Trophoblast cell (in vitro differentiated cells and primary cell): Measurements from ENCODE around the gene BLTP3B.
A peak's percentile ranks its signal among the peaks of the same experiment; 100 is the strongest.

ENCODE experiments used
- DNase-seq, 2 donors: peaks; one replicate each; pipeline ENCODE4 v3.0.0-alpha.2; 2016
- H2AFZ ChIP-seq: 2 replicates; pipeline ENCODE4 v1.6.1; 2013; ENCODE audit warnings: low read length, moderate library complexity, mild to moderate bottlenecking; ENCODE audit not compliant: insufficient read depth, poor library complexity
- H2AK5ac ChIP-seq: 2 replicates; pipeline ENCODE4 v1.6.1; 2013; ENCODE audit warnings: mild to moderate bottlenecking, low read length
- H2BK120ac ChIP-seq: 2 replicates; pipeline ENCODE4 v1.6.1; 2013; ENCODE audit warnings: low read length, mild to moderate bottlenecking, moderate library complexity; ENCODE audit not compliant: insufficient read depth, poor library complexity
- H2BK12ac ChIP-seq: 2 replicates; pipeline ENCODE4 v1.6.1; 2013; ENCODE audit warnings: mild to moderate bottlenecking, low read length, moderate library complexity
- H2BK5ac ChIP-seq: 2 replicates; pipeline ENCODE4 v1.6.1; 2013; ENCODE audit warnings: low read length, low read depth, moderate library complexity, mild to moderate bottlenecking; ENCODE audit not compliant: poor library complexity
- H3K14ac ChIP-seq: 2 replicates; pipeline ENCODE4 v1.6.1; 2013; ENCODE audit warnings: mild to moderate bottlenecking, low read length
- H3K18ac ChIP-seq: 2 replicates; pipeline ENCODE4 v1.6.1; 2013; ENCODE audit warnings: mild to moderate bottlenecking, low read length
- H3K23ac ChIP-seq: 2 replicates; pipeline ENCODE4 v1.6.1; 2013; ENCODE audit warnings: low read length
- H3K27ac ChIP-seq: 2 replicates; pipeline ENCODE4 v1.5.1; 2013; ENCODE audit warnings: low read depth, mild to moderate bottlenecking, inconsistent platforms, low read length, moderate library complexity
- H3K27me3 ChIP-seq: 2 replicates; pipeline ENCODE4 v1.6.1; 2013; ENCODE audit warnings: inconsistent platforms, mild to moderate bottlenecking, low read length, moderate library complexity; ENCODE audit not compliant: insufficient read depth
- H3K36me3 ChIP-seq, 2 experiments: 1 replicate in 1 of 2; 2 replicates in 1 of 2; pipeline ENCODE4 v1.6.1; 2013; ENCODE audit warnings: low read length in 2 of 2, mild to moderate bottlenecking in 2 of 2, moderate library complexity in 1 of 2; ENCODE audit not compliant: insufficient read depth in 2 of 2, control insufficient read depth in 1 of 2
- H3K4ac ChIP-seq: 2 replicates; pipeline ENCODE4 v1.6.1; 2013; ENCODE audit warnings: low read depth, mild to moderate bottlenecking, low read length, moderate library complexity
- H3K4me1 ChIP-seq, 2 experiments: 1 replicate in 1 of 2; 2 replicates in 1 of 2; pipeline ENCODE4 v1.6.1; 2013; ENCODE audit warnings: low read length in 2 of 2, mild to moderate bottlenecking in 2 of 2, moderate library complexity in 1 of 2; ENCODE audit not compliant: insufficient read depth in 2 of 2, control insufficient read depth in 1 of 2
- H3K4me2 ChIP-seq: 2 replicates; pipeline ENCODE4 v1.6.1; 2013; ENCODE audit warnings: inconsistent platforms, mild to moderate bottlenecking, low read length, moderate library complexity
- H3K4me3 ChIP-seq: 2 replicates; pipeline ENCODE4 v1.5.1; 2013; ENCODE audit warnings: mild to moderate bottlenecking, low read depth, low read length, inconsistent platforms
- H3K79me1 ChIP-seq: one replicate; pipeline ENCODE4 v1.6.1; 2013; ENCODE audit warnings: low read length
- H3K79me2 ChIP-seq: 2 replicates; pipeline ENCODE4 v1.6.1; 2013; ENCODE audit warnings: low read length, mild to moderate bottlenecking; ENCODE audit not compliant: control insufficient read depth, insufficient read depth, poor library complexity
- H3K9ac ChIP-seq: 2 replicates; pipeline ENCODE4 v1.6.1; 2013; ENCODE audit warnings: mild to moderate bottlenecking, low read length
- H3K9me3 ChIP-seq: 2 replicates; pipeline ENCODE4 v1.6.1; 2013; ENCODE audit warnings: low read depth, mild to moderate bottlenecking, control low read depth, inconsistent platforms, low read length; ENCODE audit not compliant: insufficient read depth
- H4K12ac ChIP-seq: 2 replicates; pipeline ENCODE4 v1.6.1; 2013; ENCODE audit warnings: low read depth, mild to moderate bottlenecking, low read length, moderate library complexity
- H4K8ac ChIP-seq: 2 replicates; pipeline ENCODE4 v1.6.1; 2013; ENCODE audit warnings: low read depth, mild to moderate bottlenecking, low read length, moderate library complexity
- H4K91ac ChIP-seq: one replicate; pipeline ENCODE4 v1.6.1; 2013; ENCODE audit warnings: low read depth, mild to moderate bottlenecking, low read length, moderate library complexity
- WGBS: extraction: QIAGEN DNeasy Blood & Tissue Kit; methylation state at CpG from one replicate; pipeline ENCODE4 v1.1.7; 2013; ENCODE audit warnings: missing lambda C conversion rate; ENCODE audit not compliant: insufficient read length, insufficient coverage; ENCODE audit errors: extremely low coverage; 5-methylcytosine and 5-hydroxymethylcytosine counted together

Gene BLTP3B

GRCh38 chr12:100138803-100139098, 3.9 kb downstream of the BLTP3B start:
- H2BK120ac ChIP-seq = no peak overlapping the region
- no peak overlapping the region for H3K4me3 ChIP-seq
- H4K8ac ChIP-seq = no peak overlapping the region

DNA sequence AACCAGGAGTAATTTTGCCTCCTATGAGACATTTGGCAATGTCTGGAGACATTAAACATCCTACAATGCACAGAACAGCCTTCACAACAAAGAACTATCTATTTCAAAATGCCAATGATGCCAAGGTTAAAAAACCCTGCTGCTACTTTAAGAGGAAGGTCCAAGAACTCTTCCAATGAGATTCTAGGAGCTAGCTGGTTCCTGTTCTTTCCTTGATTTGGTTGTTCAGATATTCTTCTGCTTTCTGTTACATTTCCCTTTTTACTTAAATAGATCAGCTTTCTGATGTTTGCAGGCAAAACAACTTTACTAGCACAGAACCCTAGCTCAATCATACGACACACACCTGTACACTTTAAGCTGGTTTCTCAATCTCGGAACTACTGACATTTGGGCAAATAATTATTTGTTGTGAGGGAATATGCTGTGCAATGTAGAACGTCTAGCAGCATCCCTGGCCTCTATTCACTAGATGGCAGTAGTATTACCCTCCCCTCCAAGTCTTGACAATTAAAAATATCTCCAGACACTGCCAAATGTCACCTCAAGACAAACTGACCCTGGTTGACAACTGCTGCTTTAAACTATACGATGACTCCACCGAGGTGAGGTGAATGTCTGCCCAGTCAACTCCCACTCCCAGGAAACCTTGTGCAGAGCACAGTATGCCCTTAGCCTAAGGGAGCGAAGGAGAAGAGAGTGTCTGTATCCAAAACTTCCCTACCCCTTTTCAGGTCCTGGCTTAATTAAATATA, 4.4 kb downstream of the BLTP3B start:
- H3K4me1 ChIP-seq = peaks cover 0 to under 1% of the 10 kb centered on the region in 2 experiments
- no peak overlapping the region for H4K91ac ChIP-seq
- H2AK5ac ChIP-seq = no peak overlapping the region
- H3K4me3 ChIP-seq = no peak overlapping the region
- no peak overlapping the region for H3K4ac ChIP-seq
- no peaks in the 10 kb centered on the region for H3K36me3 ChIP-seq
- H3K27ac ChIP-seq = no peak overlapping the region
- no peaks in the 10 kb centered on the region for H3K9me3 ChIP-seq
- no peak overlapping the region for H2BK12ac ChIP-seq
- peaks cover 7% of the 10 kb centered on the region for H3K79me2 ChIP-seq
- no peak overlapping the region for H2BK5ac ChIP-seq
- no peak overlapping the region for H4K8ac ChIP-seq
- H3K23ac ChIP-seq = no peak overlapping the region
- peak in 1 of 2 donors; percentile 34 for DNase-seq
- H3K18ac ChIP-seq = no peak overlapping the region
- H2BK120ac ChIP-seq = no peak overlapping the region
- no peak overlapping the region for H4K12ac ChIP-seq
- no peak overlapping the region for H3K9ac ChIP-seq
- no peak overlapping the region for H3K14ac ChIP-seq
- H3K27me3 ChIP-seq = no peaks in the 10 kb centered on the region
- H3K4me2 ChIP-seq = no peak overlapping the region
- H2AFZ ChIP-seq = no peak overlapping the region
- peaks cover 8% of the 10 kb centered on the region for H3K79me1 ChIP-seq
- no CpG with 5 or more reads among the region's 6 CpGs for WGBS

More at GRCh38 chr12:100138803-100139098, 3.9 kb downstream of the BLTP3B start:
- no peak overlapping the region for H3K4ac ChIP-seq
- H3K9ac ChIP-seq = no peak overlapping the region
- no peak overlapping the region for H2BK5ac ChIP-seq
- no CpG with 5 or more reads among the region's 5 CpGs for WGBS
- H3K36me3 ChIP-seq = no peaks in the 10 kb centered on the region
- H2AK5ac ChIP-seq = no peak overlapping the region
- no peak overlapping the region for H2BK12ac ChIP-seq
- H3K9me3 ChIP-seq = no peaks in the 10 kb centered on the region
- no peak overlapping the region for H4K12ac ChIP-seq
- peaks cover 0 to 2% of the 10 kb centered on the region in 2 experiments for H3K4me1 ChIP-seq
- H3K27ac ChIP-seq = no peak overlapping the region
- no peak overlapping the region for H2AFZ ChIP-seq
- peaks cover 7% of the 10 kb centered on the region for H3K79me2 ChIP-seq
- peaks cover 8% of the 10 kb centered on the region for H3K79me1 ChIP-seq
- no peak overlapping the region for H4K91ac ChIP-seq
- no peak overlapping the region for H3K4me2 ChIP-seq
- no peak overlapping the region for H3K23ac ChIP-seq
- no peak overlapping the region for H3K14ac ChIP-seq
- no peak for DNase-seq
- no peaks in the 10 kb centered on the region for H3K27me3 ChIP-seq
- no peak overlapping the region for H3K18ac ChIP-seq

DNA sequence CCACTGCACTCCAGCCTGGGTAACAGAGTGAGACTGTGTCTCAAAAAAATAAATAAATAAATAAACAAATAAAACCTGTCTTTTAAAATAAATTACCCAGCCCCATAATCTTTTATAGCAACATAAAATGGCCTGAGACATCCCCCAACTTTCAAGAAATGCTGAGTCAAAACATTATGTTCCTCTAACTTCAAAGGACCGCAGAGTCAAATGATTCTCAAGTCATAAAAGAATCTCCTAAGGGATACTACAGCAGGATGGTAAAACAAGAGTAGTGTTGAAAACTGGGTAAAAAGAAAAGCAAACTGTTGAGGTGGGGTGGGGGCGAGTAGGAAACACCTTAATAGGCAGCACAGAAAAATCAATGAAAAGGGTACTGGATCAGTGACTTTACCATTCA, 9.5 kb downstream of the BLTP3B start:
- Histone ChIP-seq H4K12ac (no peak overlapping the region), H3K79me2 (no peaks in the 10 kb centered on the region), H3K79me1 (no peaks in the 10 kb centered on the region), H3K27ac (no peak overlapping the region), H3K9me3 (no peaks in the 10 kb centered on the region), H3K23ac (no peak overlapping the region), H4K91ac (no peak overlapping the region), H3K36me3 (peaks cover 0 to 2% of the 10 kb centered on the region in 2 experiments), H4K8ac (no peak overlapping the region), H2BK12ac (no peak overlapping the region), H3K4me3 (no peak overlapping the region), H2BK5ac (no peak overlapping the region), H3K4me2 (no peak overlapping the region), H3K4ac (no peak overlapping the region), H2AK5ac (no peak overlapping the region), H3K14ac (no peak overlapping the region), H3K18ac (no peak overlapping the region), H2BK120ac (no peak overlapping the region), H3K27me3 (no peaks in the 10 kb centered on the region), H3K9ac (no peak overlapping the region), H2AFZ (no peak overlapping the region), H3K4me1 (peaks cover 0 to 2% of the 10 kb centered on the region in 2 experiments)
- whole genome bisulfite sequencing = no CpG with 5 or more reads among the region's 2 CpGs
- DNase-seq = no peak

DNA sequence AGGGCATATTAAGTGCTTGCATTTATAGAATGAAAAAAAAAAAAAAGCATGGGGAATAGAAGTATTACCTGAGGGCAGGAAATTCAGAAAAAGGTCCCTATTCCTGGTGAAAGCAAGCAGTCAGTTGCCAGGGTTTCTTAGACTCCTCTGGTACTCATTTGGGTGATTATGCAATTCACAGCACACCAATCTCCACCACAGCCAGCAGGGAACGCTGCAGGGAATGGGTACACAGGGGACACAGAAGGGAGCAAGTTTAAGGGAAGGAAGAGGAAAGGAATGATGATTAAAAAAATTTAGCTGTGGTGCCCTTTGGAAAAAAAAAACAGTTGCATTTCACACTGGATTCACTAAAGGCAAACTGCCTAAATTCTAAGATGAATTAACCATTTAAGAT, 14.2 kb downstream of the BLTP3B start:
- WGBS = no CpG with 5 or more reads among the region's 1 CpG
- no peak overlapping the region for H2AFZ ChIP-seq
- no peak overlapping the region for H2AK5ac ChIP-seq
- no peak overlapping the region for H3K4me2 ChIP-seq
- peak overlapping the region; percentile 71 for H3K18ac ChIP-seq
- peaks cover 0 to 2% of the 10 kb centered on the region in 2 experiments for H3K36me3 ChIP-seq
- no peak overlapping the region for H3K9ac ChIP-seq
- no peak overlapping the region for H3K23ac ChIP-seq
- H3K27ac ChIP-seq = no peak overlapping the region
- no peak overlapping the region for H4K12ac ChIP-seq
- no peak overlapping the region for H3K14ac ChIP-seq
- peak; percentile 69 to 79 for DNase-seq
- H4K8ac ChIP-seq = no peak overlapping the region
- H3K4ac ChIP-seq = no peak overlapping the region
- H2BK12ac ChIP-seq = no peak overlapping the region
- no peak overlapping the region for H4K91ac ChIP-seq
- H3K4me3 ChIP-seq = no peak overlapping the region
- no peaks in the 10 kb centered on the region for H3K27me3 ChIP-seq
- H3K4me1 ChIP-seq = peaks cover 0 to 4% of the 10 kb centered on the region in 2 experiments
- no peak overlapping the region for H2BK5ac ChIP-seq
- H2BK120ac ChIP-seq = no peak overlapping the region
- no peaks in the 10 kb centered on the region for H3K9me3 ChIP-seq
- no peaks in the 10 kb centered on the region for H3K79me1 ChIP-seq
- H3K79me2 ChIP-seq = no peaks in the 10 kb centered on the region
